Tongue (tissue), 2 donors: Measurements from ENCODE around the gene CDCA4. TPM values are rescaled to one million over a fixed set of nuclear protein-coding genes. Genes with fewer than 3 reads are reported as not detected.

Experiments
- DNase-seq: peaks from one replicate; pipeline ENCODE4 v3.0.0-alpha.2; 2015
- total RNA-seq: library from RNA; depleted of rRNA; stranded (reverse); fragments of >200 nt; gene quantifications from one replicate; pipeline ENCODE4 v1.2.3, GENCODE V29; 2014

CDCA4 gene
- total RNA-seq, 1 donor from 2014 or later = 23.5 TPM

DNA sequence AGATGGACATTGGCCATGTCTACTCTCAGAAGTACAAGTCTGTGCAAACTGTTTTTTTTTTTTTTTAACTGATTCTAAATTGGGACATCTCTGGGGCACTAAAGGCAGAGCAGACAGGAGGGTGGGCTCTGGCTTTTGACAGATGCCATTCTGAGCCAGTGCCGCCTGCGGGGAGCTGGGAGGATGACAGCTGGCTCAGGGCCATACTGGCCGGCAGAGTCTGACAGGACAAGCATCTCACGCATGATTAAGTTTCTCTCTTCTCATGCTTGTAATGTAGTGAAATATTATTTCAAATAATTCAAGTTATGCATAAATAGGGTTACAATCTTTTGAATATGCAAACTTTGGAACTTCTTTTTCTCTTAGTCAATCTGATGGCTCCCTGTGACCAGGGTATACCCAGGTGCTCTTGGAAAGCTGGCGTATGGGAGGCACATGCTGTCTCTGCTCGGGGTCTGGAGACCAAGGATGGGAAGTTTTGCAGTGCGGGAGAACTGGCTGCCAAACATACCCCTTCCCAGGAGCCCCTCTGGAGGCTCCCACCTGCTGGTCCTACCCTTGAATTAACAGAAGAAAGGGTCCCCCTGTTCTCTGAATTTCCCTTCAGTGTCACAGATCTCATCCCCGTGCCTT is 7.6 kb downstream of the CDCA4 start:
- DNase-seq = peak; percentile 78

- no peak for DNase-seq
These were observed 8.5 kb downstream of the CDCA4 start for GRCh38 chr14:105012171-105012985.

DNA sequence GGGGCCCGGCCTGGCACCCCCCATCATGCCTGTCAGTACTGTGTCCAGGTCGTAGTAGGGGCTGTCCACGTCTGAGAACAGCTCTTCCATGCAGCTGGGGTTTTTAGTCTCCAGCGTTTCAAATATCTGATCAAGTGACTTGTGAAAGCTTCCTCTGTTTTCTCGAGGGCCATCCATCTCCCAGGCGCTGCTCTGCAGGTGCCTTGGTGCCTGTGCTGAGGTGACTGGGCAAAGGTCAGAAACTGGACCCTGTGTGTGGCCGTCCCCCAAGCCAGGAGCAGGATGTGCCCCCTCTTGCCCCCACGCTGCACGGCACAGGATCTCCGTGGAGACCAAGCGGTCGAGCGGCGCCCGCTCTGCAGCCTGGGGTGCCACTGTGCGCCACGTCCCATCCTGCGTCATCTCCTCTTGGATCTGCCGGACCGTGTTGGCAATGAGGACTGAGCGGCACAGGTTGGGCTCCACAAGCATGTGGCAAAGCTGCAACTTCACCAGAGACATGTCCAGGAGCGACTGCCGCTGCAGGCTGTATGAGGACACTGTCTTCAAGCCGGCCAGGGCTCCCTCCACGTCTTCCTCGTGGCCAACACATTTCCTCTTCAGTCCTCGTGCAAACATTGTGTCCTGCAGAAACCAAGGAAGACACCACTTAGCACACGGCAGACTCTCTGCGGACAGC is 9.4 kb downstream of the CDCA4 start:
- no peak for DNase-seq

DNA sequence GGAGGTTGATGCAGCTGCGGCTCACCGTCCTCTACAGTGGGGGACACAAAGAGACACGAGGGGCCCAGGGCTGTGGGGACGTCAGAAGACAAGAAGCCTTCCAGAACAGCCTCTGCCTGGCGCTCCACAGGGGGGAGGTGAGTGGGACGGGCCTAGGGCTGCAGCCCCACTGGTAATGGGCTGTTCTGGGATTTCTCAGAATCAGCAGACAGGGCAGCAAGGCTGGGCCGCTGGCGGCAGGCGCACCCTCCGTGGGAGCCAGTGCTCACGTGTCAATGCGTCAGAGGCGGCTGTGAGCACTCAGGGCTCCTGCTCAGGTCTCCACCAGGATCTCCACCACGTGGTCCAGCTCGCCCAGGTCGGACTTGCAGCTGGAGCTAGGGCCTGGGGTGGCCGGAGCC is 10.0 kb downstream of the CDCA4 start:
- no peak for DNase-seq

DNA sequence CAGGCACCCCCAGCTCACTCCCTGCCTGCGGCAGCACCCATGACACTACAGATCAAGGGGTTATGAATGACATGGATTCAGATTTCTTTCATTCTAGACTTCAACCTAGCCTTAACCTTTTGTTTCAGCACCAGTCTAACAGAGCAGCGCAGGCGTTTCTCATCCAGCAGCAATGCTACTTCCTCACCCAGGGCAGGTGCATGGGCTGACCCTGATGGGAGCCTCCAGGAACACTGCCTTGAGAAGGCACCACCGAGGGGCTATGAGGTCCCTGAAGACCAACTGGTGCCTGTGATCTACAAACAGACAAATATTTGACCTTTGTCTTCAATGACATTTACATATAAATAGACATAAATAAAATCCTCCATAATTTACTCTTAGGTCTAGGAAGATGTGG is 10.8 kb downstream of the CDCA4 start:
- no peak for DNase-seq

GRCh38 chr14:105007593-105008264 is 13.2 kb downstream of the CDCA4 start:
- no peak for DNase-seq

GRCh38 chr14:105006831-105007592 is 13.9 kb downstream of the CDCA4 start:
- no peak for DNase-seq

DNA sequence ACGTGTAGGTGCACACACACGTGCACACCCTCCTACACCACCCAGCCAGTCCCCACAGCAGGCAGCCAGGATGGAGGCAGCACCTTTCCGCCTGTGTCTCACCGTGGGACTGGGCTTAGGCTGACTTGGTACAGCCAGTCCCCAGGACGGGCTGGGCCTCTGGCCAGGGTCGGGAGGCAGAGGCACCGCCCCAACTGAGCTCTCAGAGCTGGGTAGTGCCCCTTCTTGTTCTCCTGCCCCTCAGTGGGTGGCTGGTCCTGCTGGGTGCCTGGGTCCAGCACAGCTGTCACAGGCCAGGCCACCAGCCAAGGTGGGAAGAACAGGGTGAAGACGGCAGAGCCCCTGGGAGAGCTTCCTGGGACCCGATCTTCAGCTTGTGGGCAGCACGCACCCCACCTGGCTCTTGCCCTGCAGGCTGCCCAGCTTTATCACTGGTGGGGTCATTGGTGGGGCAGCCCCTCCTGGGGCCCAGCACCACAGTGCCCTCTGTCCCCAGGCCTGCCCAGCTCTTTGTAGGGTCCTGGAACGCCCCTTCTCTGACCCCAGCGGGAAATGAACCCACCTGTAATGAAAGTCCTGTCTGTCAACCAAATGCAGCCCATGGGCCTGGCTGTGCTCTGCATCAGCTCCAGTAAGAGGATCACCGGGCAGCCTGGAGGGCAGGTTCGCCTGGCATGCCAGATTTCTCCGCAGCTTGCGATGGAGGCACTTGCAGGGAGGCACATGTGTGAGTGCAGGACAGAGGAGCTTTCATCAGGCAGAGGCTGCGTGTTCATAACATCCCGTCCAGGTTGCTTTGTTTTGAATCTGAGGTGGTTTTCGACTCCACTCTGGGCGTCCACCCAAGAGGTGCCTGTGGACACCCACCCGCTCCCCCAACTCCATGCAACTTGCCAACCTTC is 14.7 kb downstream of the CDCA4 start:
- no peak for DNase-seq

DNA sequence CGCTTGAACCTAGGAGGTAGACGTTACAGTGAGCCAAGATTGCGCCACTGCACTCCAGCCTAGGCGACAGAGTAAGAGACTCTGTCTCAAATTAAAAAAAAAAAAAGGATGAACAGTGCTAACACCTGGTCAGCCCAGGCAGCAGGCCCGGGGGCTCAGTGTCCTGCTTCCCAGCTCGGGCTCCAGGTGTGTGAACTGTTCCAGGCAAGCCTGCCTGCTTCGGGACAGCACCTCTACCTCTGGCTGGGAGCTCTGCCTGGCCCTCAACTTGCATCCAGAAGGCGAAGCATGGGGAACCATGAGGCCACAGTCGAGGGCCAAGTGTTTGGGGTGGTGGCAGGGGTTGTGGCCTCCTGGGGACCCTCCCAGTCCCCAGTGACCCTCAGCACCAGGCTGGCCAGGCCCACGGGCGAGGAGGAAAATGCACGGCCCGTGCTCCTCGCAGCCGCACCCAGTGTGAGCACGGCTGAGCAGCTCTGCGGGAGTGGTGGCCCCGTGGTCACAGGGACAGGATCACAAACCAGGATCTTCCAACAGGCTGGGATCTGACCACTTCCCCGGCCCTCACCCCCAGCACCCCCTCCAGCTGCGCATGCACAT is 15.5 kb downstream of the CDCA4 start:
- DNase-seq = no peak

DNA sequence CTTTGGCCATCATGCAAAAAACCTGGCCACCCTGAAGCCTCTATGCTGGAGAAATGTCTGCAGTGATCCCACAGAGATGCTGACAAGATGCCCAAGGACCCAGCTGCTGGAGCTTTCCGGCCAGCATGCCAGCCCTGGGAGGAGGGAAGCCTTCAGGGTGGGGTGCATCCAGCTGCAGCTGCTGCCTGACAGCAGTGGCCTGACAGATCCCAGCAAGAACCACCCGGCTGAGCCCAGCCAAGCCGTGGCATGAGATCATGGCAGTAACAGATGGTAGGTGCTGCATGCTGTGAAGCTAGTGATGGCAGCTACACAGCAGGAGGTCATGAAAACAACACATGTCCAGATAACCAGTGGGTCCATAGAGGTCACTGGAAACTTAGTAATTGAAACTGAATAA is 21.5 kb downstream of the CDCA4 start:
- no peak for DNase-seq

- no peak for DNase-seq
These were observed 22.1 kb downstream of the CDCA4 start for GRCh38 chr14:104998801-104999200.

DNA sequence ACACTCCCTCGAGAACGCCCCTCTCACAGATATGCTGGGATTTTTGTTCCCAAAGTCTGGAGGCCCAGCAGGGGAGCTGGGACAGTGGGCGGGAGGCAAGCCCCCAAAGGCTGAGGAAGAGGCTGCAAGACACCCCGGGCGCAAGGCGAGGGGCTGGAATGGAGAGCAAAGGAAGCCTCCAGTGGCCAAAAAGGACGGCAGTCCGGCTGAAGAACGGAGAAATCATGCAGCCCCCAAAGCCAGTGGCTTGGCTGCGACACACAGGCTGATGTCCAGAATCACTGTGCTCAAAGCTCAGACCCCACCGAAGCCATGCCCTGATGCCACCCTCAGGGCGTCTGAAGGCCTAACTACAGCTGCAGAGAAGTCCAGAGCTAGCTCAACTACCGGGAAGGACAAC is 24.4 kb downstream of the CDCA4 start:
- DNase-seq = no peak

DNA sequence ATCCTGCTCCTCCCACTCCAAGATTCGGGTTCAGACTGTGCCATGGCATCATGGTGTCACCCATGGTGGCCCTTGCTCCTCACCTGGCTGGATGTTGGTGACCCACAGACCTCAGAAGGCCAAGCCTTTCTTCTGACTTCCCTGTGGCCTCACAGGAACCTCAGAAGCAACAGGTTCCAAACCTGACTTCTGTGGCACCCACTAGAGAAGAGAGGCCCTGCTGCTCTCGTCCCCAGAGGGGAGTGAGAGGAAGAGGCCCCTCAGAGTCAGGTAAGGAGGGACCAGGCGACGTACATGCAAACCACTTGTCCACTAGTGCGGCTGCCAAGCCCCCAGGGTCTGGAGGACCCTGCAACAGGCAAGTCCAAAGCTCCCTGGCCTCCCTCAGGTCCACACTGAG is 24.9 kb downstream of the CDCA4 start:
- no peak for DNase-seq

GRCh38 chr14:104994978-104995377 is 25.9 kb downstream of the CDCA4 start:
- peak; percentile 63 for DNase-seq

- DNase-seq = peak; percentile 85
These were observed 26.9 kb downstream of the CDCA4 start for GRCh38 chr14:104993808-104994591.

- DNase-seq = peak; percentile 41
These were observed 27.6 kb downstream of the CDCA4 start for GRCh38 chr14:104993306-104993705.

- no peak for DNase-seq
These were observed 28.4 kb downstream of the CDCA4 start for GRCh38 chr14:104992501-104992900.

DNA sequence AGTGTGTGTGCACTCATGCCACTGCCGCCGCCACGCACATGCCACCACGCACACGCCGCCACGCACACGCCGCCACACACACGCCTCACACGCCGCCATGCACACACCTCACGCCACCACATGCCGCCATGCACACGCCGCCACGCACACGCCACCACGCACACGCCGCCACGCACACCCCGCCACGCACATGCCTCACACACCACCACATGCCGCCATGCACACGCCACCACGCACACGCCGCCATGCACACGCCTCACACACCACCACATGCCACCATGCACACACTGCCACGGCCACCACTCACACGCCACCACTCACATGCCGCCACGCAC is 29.0 kb downstream of the CDCA4 start:
- DNase-seq = no peak

GRCh38 chr14:104989951-104990303 is 31.0 kb downstream of the CDCA4 start:
- no peak for DNase-seq
